Measurements from ENCODE around the gene NAALADL1.

The NAALADL1 gene

GRCh38 chr11:65096926-65097325, 38.6 kb upstream of the NAALADL1 start:
- no peaks in the 10 kb centered on the region for H3K9me3 ChIP-seq (ENCODE audit: control insufficient read depth, low read length)
- H2BK5ac ChIP-seq (ENCODE audit: low read depth, low read length, poor library complexity, severe bottlenecking), result no peak overlapping the region
- 73% methylated on average over 7 of the region's 8 CpGs for WGBS
- H3K4me1 ChIP-seq (ENCODE audit: control insufficient read depth, insufficient read depth, low read depth, low read length), result peaks cover 10% of the 10 kb centered on the region
- H3K27me3 ChIP-seq (ENCODE audit: control insufficient read depth in 1 of 2, insufficient read depth in 1 of 2, low read length in 2 of 2), result no peaks in the 10 kb centered on the region
- no peak overlapping the region for H3K18ac ChIP-seq (ENCODE audit: low read depth in 1 of 2, low read length in 2 of 2)
- H2AK5ac ChIP-seq (ENCODE audit: low read length, severe bottlenecking), result no peak overlapping the region
- no peak overlapping the region for H3K23ac ChIP-seq (ENCODE audit: low read length in 2 of 2)
- H3K4ac ChIP-seq (ENCODE audit: low read depth in 1 of 2, low read length in 2 of 2), result no peak overlapping the region
- H3K36me3 ChIP-seq (ENCODE audit: control insufficient read depth in 1 of 2, insufficient read depth in 2 of 2, low read depth in 1 of 2, low read length in 2 of 2), result peaks cover 2 to 7% of the 10 kb centered on the region in 2 experiments
- peak overlapping the region; percentile 90 for H3K9ac ChIP-seq (ENCODE audit: low read length)
- no peak overlapping the region for H2BK12ac ChIP-seq (ENCODE audit: low read length in 2 of 2)
- peak overlapping the region; percentile 23 for H3K4me2 ChIP-seq (ENCODE audit: low read length, poor library complexity, severe bottlenecking)
- H3K27ac ChIP-seq (ENCODE audit: low read length, poor library complexity, severe bottlenecking), result no peak overlapping the region
- no peak overlapping the region for H2AFZ ChIP-seq (ENCODE audit: low read depth, low read length)
- peak overlapping the region; percentile 35 to 86 for H3K4me3 ChIP-seq (ENCODE audit: insufficient read depth in 1 of 2, low read depth in 1 of 2, low read length in 2 of 2)
- DNase-seq, result no peak
- H2BK120ac ChIP-seq (ENCODE audit: low read depth, low read length), result no peak overlapping the region
- no peak overlapping the region for H2BK15ac ChIP-seq (ENCODE audit: low read depth, poor library complexity, severe bottlenecking)
- no peak overlapping the region for H3K14ac ChIP-seq (ENCODE audit: low read length in 2 of 2)
- peaks cover 15% of the 10 kb centered on the region for H3K79me1 ChIP-seq (replicated peaks; ENCODE audit: low read length, poor library complexity, severe bottlenecking)
- H4K8ac ChIP-seq (ENCODE audit: low read length), result no peak overlapping the region
- H4K91ac ChIP-seq (ENCODE audit: low read length), result no peak overlapping the region

GRCh38 chr11:65095974-65096806, 37.8 kb upstream of the NAALADL1 start, which contains the start of gene VPS51:
TSS of gene VPS51 (plus strand) at chr11:65096214. CDS start at chr11:65096251, 37 bp downstream.
- H3K4me1 ChIP-seq (ENCODE audit: control insufficient read depth, insufficient read depth, low read depth, low read length), result peaks cover 8% of the 10 kb centered on the region
- no peaks in the 10 kb centered on the region for H3K9me3 ChIP-seq (ENCODE audit: control insufficient read depth, low read length)
- peak within 1 kb of the TSS; percentile 71 to 86 for H3K4me3 ChIP-seq (ENCODE audit: insufficient read depth in 1 of 2, low read depth in 1 of 2, low read length in 2 of 2)
- H3K27me3 ChIP-seq (ENCODE audit: control insufficient read depth in 1 of 2, insufficient read depth in 1 of 2, low read length in 2 of 2), result no peaks in the 10 kb centered on the region
- H3K27ac ChIP-seq (ENCODE audit: low read length, poor library complexity, severe bottlenecking), result peak within 1 kb of the TSS; percentile 48
- H2BK120ac ChIP-seq (ENCODE audit: low read depth, low read length), result peak within 1 kb of the TSS; percentile 62
- H3K79me1 ChIP-seq (replicated peaks; ENCODE audit: low read length, poor library complexity, severe bottlenecking), result peaks cover 13% of the 10 kb centered on the region
- H3K4me2 ChIP-seq (ENCODE audit: low read length, poor library complexity, severe bottlenecking), result peak within 1 kb of the TSS; percentile 46
- peak within 1 kb of the TSS; percentile 95 for H4K91ac ChIP-seq (ENCODE audit: low read length)
- WGBS, result under 1% methylated on average over 49 of the region's 52 CpGs
- H3K18ac ChIP-seq (ENCODE audit: low read depth in 1 of 2, low read length in 2 of 2), result peak within 1 kb of the TSS; percentile 48 to 90
- peak within 1 kb of the TSS; percentile 87 for H2AFZ ChIP-seq (ENCODE audit: low read depth, low read length)
- H2AK5ac ChIP-seq (ENCODE audit: low read length, severe bottlenecking), result no peak within 1 kb of the TSS
- DNase-seq, result peak; percentile 91
- H3K14ac ChIP-seq (ENCODE audit: low read length in 2 of 2), result peak within 1 kb of the TSS in 1 of 2 experiments; percentile 81
- H3K23ac ChIP-seq (ENCODE audit: low read length in 2 of 2), result peak within 1 kb of the TSS in 1 of 2 experiments; percentile 46
- peak within 1 kb of the TSS; percentile 30 for H2BK15ac ChIP-seq (ENCODE audit: low read depth, poor library complexity, severe bottlenecking)
- peak within 1 kb of the TSS; percentile 90 for H3K9ac ChIP-seq (ENCODE audit: low read length)
- H3K4ac ChIP-seq (ENCODE audit: low read depth in 1 of 2, low read length in 2 of 2), result peak within 1 kb of the TSS; percentile 73 to 91
- H4K8ac ChIP-seq (ENCODE audit: low read length), result peak within 1 kb of the TSS; percentile 100
- H2BK12ac ChIP-seq (ENCODE audit: low read length in 2 of 2), result peak within 1 kb of the TSS in 1 of 2 experiments; percentile 49
- H3K36me3 ChIP-seq (ENCODE audit: control insufficient read depth in 1 of 2, insufficient read depth in 2 of 2, low read depth in 1 of 2, low read length in 2 of 2), result peaks cover 2 to 7% of the 10 kb centered on the region in 2 experiments
- H2BK5ac ChIP-seq (ENCODE audit: low read depth, low read length, poor library complexity, severe bottlenecking), result no peak within 1 kb of the TSS

- WGBS, result 96% methylated on average over 22 of the region's 22 CpGs
These were observed 37.1 kb upstream of the NAALADL1 start for GRCh38 chr11:65095427-65095826.

GRCh38 chr11:65090628-65091027, 32.3 kb upstream of the NAALADL1 start:
- Histone ChIP-seq H2BK15ac (ENCODE audit: low read depth, poor library complexity, severe bottlenecking) (no peak overlapping the region), H3K27me3 (ENCODE audit: control insufficient read depth in 1 of 2, insufficient read depth in 1 of 2, low read length in 2 of 2) (no peaks in the 10 kb centered on the region), H2AK5ac (ENCODE audit: low read length, severe bottlenecking) (no peak overlapping the region), H3K9me3 (ENCODE audit: control insufficient read depth, low read length) (no peaks in the 10 kb centered on the region), H2AFZ (ENCODE audit: low read depth, low read length) (no peak overlapping the region), H3K14ac (ENCODE audit: low read length in 2 of 2) (no peak overlapping the region), H2BK12ac (ENCODE audit: low read length in 2 of 2) (no peak overlapping the region), H3K4ac (ENCODE audit: low read depth in 1 of 2, low read length in 2 of 2) (no peak overlapping the region), H3K36me3 (ENCODE audit: control insufficient read depth in 1 of 2, insufficient read depth in 2 of 2, low read depth in 1 of 2, low read length in 2 of 2) (peaks cover 43 to 47% of the 10 kb centered on the region in 2 experiments), H3K79me1 (replicated peaks; ENCODE audit: low read length, poor library complexity, severe bottlenecking) (peaks cover 12% of the 10 kb centered on the region), H3K4me2 (ENCODE audit: low read length, poor library complexity, severe bottlenecking) (no peak overlapping the region), H3K18ac (ENCODE audit: low read depth in 1 of 2, low read length in 2 of 2) (no peak overlapping the region), H4K8ac (ENCODE audit: low read length) (no peak overlapping the region), H2BK5ac (ENCODE audit: low read depth, low read length, poor library complexity, severe bottlenecking) (no peak overlapping the region), H3K27ac (ENCODE audit: low read length, poor library complexity, severe bottlenecking) (no peak overlapping the region), H3K4me1 (ENCODE audit: control insufficient read depth, insufficient read depth, low read depth, low read length) (peaks cover 2% of the 10 kb centered on the region), H3K4me3 (ENCODE audit: insufficient read depth in 1 of 2, low read depth in 1 of 2, low read length in 2 of 2) (no peak overlapping the region), H3K9ac (ENCODE audit: low read length) (no peak overlapping the region), H3K23ac (ENCODE audit: low read length in 2 of 2) (no peak overlapping the region), H4K91ac (ENCODE audit: low read length) (no peak overlapping the region), H2BK120ac (ENCODE audit: low read depth, low read length) (no peak overlapping the region)
- DNase-seq, result no peak
- WGBS, result 96% methylated on average over 4 of the region's 4 CpGs

More at GRCh38 chr11:65095427-65095826, 37.1 kb upstream of the NAALADL1 start:
- DNase-seq, result no peak
- Histone ChIP-seq H3K27ac (ENCODE audit: low read length, poor library complexity, severe bottlenecking) (no peak overlapping the region), H4K91ac (ENCODE audit: low read length) (no peak overlapping the region), H3K18ac (ENCODE audit: low read depth in 1 of 2, low read length in 2 of 2) (peak overlapping the region in 1 of 2 experiments; percentile 90), H2AK5ac (ENCODE audit: low read length, severe bottlenecking) (no peak overlapping the region), H2BK15ac (ENCODE audit: low read depth, poor library complexity, severe bottlenecking) (no peak overlapping the region), H2AFZ (ENCODE audit: low read depth, low read length) (peak overlapping the region; percentile 87), H3K27me3 (ENCODE audit: control insufficient read depth in 1 of 2, insufficient read depth in 1 of 2, low read length in 2 of 2) (no peaks in the 10 kb centered on the region), H3K23ac (ENCODE audit: low read length in 2 of 2) (no peak overlapping the region), H3K4me2 (ENCODE audit: low read length, poor library complexity, severe bottlenecking) (no peak overlapping the region), H2BK5ac (ENCODE audit: low read depth, low read length, poor library complexity, severe bottlenecking) (no peak overlapping the region), H2BK120ac (ENCODE audit: low read depth, low read length) (no peak overlapping the region), H3K4ac (ENCODE audit: low read depth in 1 of 2, low read length in 2 of 2) (peak overlapping the region in 1 of 2 experiments; percentile 32), H3K9me3 (ENCODE audit: control insufficient read depth, low read length) (no peaks in the 10 kb centered on the region), H3K79me1 (replicated peaks; ENCODE audit: low read length, poor library complexity, severe bottlenecking) (peaks cover 13% of the 10 kb centered on the region), H3K14ac (ENCODE audit: low read length in 2 of 2) (no peak overlapping the region), H3K4me1 (ENCODE audit: control insufficient read depth, insufficient read depth, low read depth, low read length) (peaks cover 8% of the 10 kb centered on the region), H4K8ac (ENCODE audit: low read length) (peak overlapping the region; percentile 100), H3K36me3 (ENCODE audit: control insufficient read depth in 1 of 2, insufficient read depth in 2 of 2, low read depth in 1 of 2, low read length in 2 of 2) (peaks cover 5 to 10% of the 10 kb centered on the region in 2 experiments), H3K4me3 (ENCODE audit: insufficient read depth in 1 of 2, low read depth in 1 of 2, low read length in 2 of 2) (peak overlapping the region in 1 of 2 experiments; percentile 86), H2BK12ac (ENCODE audit: low read length in 2 of 2) (peak overlapping the region in 1 of 2 experiments; percentile 49), H3K9ac (ENCODE audit: low read length) (peak overlapping the region; percentile 90)

Measured in mesenchymal stem cell (in vitro differentiated cells and primary cell).